HepG2 (cell line): ENCODE measurements around the gene AHCY. TPM values are rescaled to one million over a fixed set of nuclear protein-coding genes. Genes with fewer than 3 reads are reported as not detected.

Experiments used
- FOXA3 ChIP-seq: IDR thresholded peaks from 2 replicates; pipeline ENCODE4 v1.6.1; 2016; ENCODE audit warnings: missing genetic modification reagents, missing compliant biosample characterization
- GTF2F1 ChIP-seq: fragments of 150-350 bp; IDR thresholded peaks from 2 replicates; pipeline ENCODE4 v1.6.1; 2014; ENCODE audit warnings: low read length
- MED1 ChIP-seq: sonication (generic); formaldehyde crosslinking; IDR thresholded peaks from 2 replicates; pipeline ENCODE4 v1.4.0; 2020; ENCODE audit warnings: missing genetic modification reagents
- MNT ChIP-seq: fragments of 450-650 bp; IDR thresholded peaks from 2 replicates; pipeline ENCODE4 v1.6.1; 2016
- MTF1 ChIP-seq: sonication (generic); formaldehyde crosslinking; IDR thresholded peaks from 2 replicates; pipeline ENCODE4 v1.5.0; 2020; ENCODE audit warnings: missing genetic modification reagents
- NR2F6 ChIP-seq, 2 experiments: IDR thresholded peaks; 2 replicates each; pipeline ENCODE4 v1.6.1; 2016; ENCODE audit warnings: antibody characterized with exemption in 1 of 2, mild to moderate bottlenecking in 1 of 2
- PAX8 ChIP-seq: sonication (generic); formaldehyde crosslinking; IDR thresholded peaks from 2 replicates; pipeline ENCODE4 v1.8.0; 2022; ENCODE audit warnings: mild to moderate bottlenecking, missing genetic modification reagents, borderline replicate concordance
- PHF21A ChIP-seq: sonication (generic); formaldehyde crosslinking; IDR thresholded peaks from 2 replicates; pipeline ENCODE4 v1.5.0; 2020; ENCODE audit warnings: mild to moderate bottlenecking, missing genetic modification reagents
- RARA ChIP-seq: IDR thresholded peaks from 2 replicates; pipeline ENCODE4 v1.6.1; 2016; ENCODE audit warnings: missing genetic modification reagents, missing compliant biosample characterization
- RFX3 ChIP-seq: IDR thresholded peaks from 2 replicates; pipeline ENCODE4 v1.6.1; 2016; ENCODE audit warnings: missing biosample characterization, missing genetic modification reagents
- RFXANK ChIP-seq: IDR thresholded peaks from 2 replicates; pipeline ENCODE4 v1.6.1; 2016
- SIX4 ChIP-seq: sonication (generic); formaldehyde crosslinking; IDR thresholded peaks from 2 replicates; pipeline ENCODE4 v1.4.0; 2020; ENCODE audit warnings: missing genetic modification reagents
- SKI ChIP-seq: fragments of 450-650 bp; IDR thresholded peaks from one replicate; pipeline ENCODE4 v1.6.1; 2018; ENCODE audit warnings: mild to moderate bottlenecking; ENCODE audit not compliant: partially characterized antibody
- SP2 ChIP-seq: sonication (generic); formaldehyde crosslinking; IDR thresholded peaks from 2 replicates; pipeline ENCODE4 v1.5.1; 2020; ENCODE audit warnings: mild to moderate bottlenecking, missing genetic modification reagents
- TBP ChIP-seq: sonication (generic); formaldehyde crosslinking; IDR thresholded peaks from 2 replicates; pipeline ENCODE4 v1.5.0; 2020; ENCODE audit warnings: missing genetic modification reagents
- TIGD3 ChIP-seq: sonication (generic); formaldehyde crosslinking; IDR thresholded peaks from 2 replicates; pipeline ENCODE4 v1.5.1; 2020; ENCODE audit warnings: mild to moderate bottlenecking, missing genetic modification reagents, borderline replicate concordance
- TRIM24 ChIP-seq: sonication (generic); formaldehyde crosslinking; IDR thresholded peaks from 2 replicates; pipeline ENCODE4 v1.8.0; 2022; ENCODE audit warnings: mild to moderate bottlenecking, missing genetic modification reagents
- ZMYM4 ChIP-seq: sonication (generic); formaldehyde crosslinking; IDR thresholded peaks from 2 replicates; pipeline ENCODE4 v1.8.1; 2023; ENCODE audit warnings: mild to moderate bottlenecking, missing genetic modification reagents
- ZNF138 ChIP-seq: sonication (generic); formaldehyde crosslinking; IDR thresholded peaks from 2 replicates; pipeline ENCODE4 v1.5.0; 2020; ENCODE audit warnings: mild to moderate bottlenecking, low read depth, missing genetic modification reagents
- ZNF326 ChIP-seq: sonication (generic); formaldehyde crosslinking; IDR thresholded peaks from 2 replicates; pipeline ENCODE4 v1.4.0; 2020; ENCODE audit warnings: missing genetic modification reagents, borderline replicate concordance
- ZNF777 ChIP-seq: sonication (generic); formaldehyde crosslinking; IDR thresholded peaks from 2 replicates; pipeline ENCODE4 v1.4.0; 2020; ENCODE audit warnings: missing genetic modification reagents
- polyA plus RNA-seq, 8 experiments: library from polyadenylated mRNA; depleted of rRNA in 3 of 8; stranded (reverse) in 7 of 8; unstranded in 1 of 8; fragments of >200 nt; fragmentation: Illumina TruSeq in 4 of 8; extraction: Trizol in 4 of 8; gene quantifications; 2 replicates each; pipeline versions ENCODE4 v1.2.1 to v1.2.3, GENCODE V29; 2011 to 2016; ENCODE audit warnings: low read depth in 4 of 8, missing spikeins in 1 of 8, mixed read lengths in 1 of 8; ENCODE audit not compliant: insufficient read depth in 1 of 8
- total RNA-seq, 5 experiments: library from RNA; depleted of rRNA; stranded (reverse); fragments of >200 nt; fragmentation: Illumina TruSeq; extraction: Trizol; gene quantifications; 2 replicates each; pipeline ENCODE4 v1.2.3, GENCODE V29; 2016; ENCODE audit warnings: low read depth in 1 of 5
- TF ChIP-seq, protein P1 (sequence below): sonication (generic); formaldehyde crosslinking; IDR thresholded peaks from 2 replicates; pipeline ENCODE4 v1.4.0; 2020; ENCODE audit warnings: missing genetic modification reagents
- TF ChIP-seq, protein P2 (sequence below): sonication (generic); formaldehyde crosslinking; IDR thresholded peaks from 2 replicates; pipeline ENCODE4 v1.4.0; 2020; ENCODE audit warnings: missing genetic modification reagents

Gene AHCY
- total and polyA plus RNA-seq, 2 of the 13 experiments (the other 11 are each of a cell fraction or from before 2014, with no cell fraction given) = 407 to 419 TPM

- TF ChIP-seq, protein P1, sequence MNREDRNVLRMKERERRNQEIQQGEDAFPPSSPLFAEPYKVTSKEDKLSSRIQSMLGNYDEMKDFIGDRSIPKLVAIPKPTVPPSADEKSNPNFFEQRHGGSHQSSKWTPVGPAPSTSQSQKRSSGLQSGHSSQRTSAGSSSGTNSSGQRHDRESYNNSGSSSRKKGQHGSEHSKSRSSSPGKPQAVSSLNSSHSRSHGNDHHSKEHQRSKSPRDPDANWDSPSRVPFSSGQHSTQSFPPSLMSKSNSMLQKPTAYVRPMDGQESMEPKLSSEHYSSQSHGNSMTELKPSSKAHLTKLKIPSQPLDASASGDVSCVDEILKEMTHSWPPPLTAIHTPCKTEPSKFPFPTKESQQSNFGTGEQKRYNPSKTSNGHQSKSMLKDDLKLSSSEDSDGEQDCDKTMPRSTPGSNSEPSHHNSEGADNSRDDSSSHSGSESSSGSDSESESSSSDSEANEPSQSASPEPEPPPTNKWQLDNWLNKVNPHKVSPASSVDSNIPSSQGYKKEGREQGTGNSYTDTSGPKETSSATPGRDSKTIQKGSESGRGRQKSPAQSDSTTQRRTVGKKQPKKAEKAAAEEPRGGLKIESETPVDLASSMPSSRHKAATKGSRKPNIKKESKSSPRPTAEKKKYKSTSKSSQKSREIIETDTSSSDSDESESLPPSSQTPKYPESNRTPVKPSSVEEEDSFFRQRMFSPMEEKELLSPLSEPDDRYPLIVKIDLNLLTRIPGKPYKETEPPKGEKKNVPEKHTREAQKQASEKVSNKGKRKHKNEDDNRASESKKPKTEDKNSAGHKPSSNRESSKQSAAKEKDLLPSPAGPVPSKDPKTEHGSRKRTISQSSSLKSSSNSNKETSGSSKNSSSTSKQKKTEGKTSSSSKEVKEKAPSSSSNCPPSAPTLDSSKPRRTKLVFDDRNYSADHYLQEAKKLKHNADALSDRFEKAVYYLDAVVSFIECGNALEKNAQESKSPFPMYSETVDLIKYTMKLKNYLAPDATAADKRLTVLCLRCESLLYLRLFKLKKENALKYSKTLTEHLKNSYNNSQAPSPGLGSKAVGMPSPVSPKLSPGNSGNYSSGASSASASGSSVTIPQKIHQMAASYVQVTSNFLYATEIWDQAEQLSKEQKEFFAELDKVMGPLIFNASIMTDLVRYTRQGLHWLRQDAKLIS (CRISPR knock-in tag) = no peak
- TF ChIP-seq ZNF777 (CRISPR knock-in tag) (no peak; the same call in 1 of the 2 replicates), FOXA3 (CRISPR knock-in tag) (peak; percentile 83), RFXANK (CRISPR knock-in tag) (no peak), MED1 (peak; percentile 65; the same call in 1 of the 2 replicates), SKI (peak; percentile 48), ZNF326 (CRISPR knock-in tag) (no peak), SP2 (no peak), RFX3 (CRISPR knock-in tag) (no peak), ZNF138 (CRISPR knock-in tag) (no peak), ZMYM4 (CRISPR knock-in tag) (no peak; the same call in 1 of the 2 replicates), PHF21A (CRISPR knock-in tag) (peak; percentile 56; the same call in 1 of the 2 replicates), TBP (CRISPR knock-in tag) (no peak), GTF2F1 (no peak), MNT (peak; percentile 42), MTF1 (CRISPR knock-in tag) (no peak), TRIM24 (no peak), RARA (peak; percentile 94), SIX4 (CRISPR knock-in tag) (peak; percentile 57; the same call in 1 of the 2 replicates), NR2F6 (IDR thresholded peaks at IDR 0.05) (peak; percentile 95), NR2F6 (CRISPR knock-in tag; IDR thresholded peaks at IDR 0.05) (peak; percentile 96), PAX8 (CRISPR knock-in tag) (no peak), TIGD3 (CRISPR knock-in tag) (no peak)
- TF ChIP-seq, protein P2, sequence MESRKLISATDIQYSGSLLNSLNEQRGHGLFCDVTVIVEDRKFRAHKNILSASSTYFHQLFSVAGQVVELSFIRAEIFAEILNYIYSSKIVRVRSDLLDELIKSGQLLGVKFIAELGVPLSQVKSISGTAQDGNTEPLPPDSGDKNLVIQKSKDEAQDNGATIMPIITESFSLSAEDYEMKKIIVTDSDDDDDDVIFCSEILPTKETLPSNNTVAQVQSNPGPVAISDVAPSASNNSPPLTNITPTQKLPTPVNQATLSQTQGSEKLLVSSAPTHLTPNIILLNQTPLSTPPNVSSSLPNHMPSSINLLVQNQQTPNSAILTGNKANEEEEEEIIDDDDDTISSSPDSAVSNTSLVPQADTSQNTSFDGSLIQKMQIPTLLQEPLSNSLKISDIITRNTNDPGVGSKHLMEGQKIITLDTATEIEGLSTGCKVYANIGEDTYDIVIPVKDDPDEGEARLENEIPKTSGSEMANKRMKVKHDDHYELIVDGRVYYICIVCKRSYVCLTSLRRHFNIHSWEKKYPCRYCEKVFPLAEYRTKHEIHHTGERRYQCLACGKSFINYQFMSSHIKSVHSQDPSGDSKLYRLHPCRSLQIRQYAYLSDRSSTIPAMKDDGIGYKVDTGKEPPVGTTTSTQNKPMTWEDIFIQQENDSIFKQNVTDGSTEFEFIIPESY (CRISPR knock-in tag) = no peak
Measured at GRCh38 chr20:34300809-34301586, 2.2 kb downstream of the AHCY start (continued).
